ENCODE measurements around the gene LRRC71.
A peak's percentile ranks its signal among the peaks of the same experiment; 100 is the strongest.
"Not testable (repeated sequence)": the region's sequence is repeated elsewhere in the genome, so short reads cannot be mapped to it uniquely, and the experiment has no call there.

The LRRC71 gene

GRCh38 chr1:156905651-156906050 lies 14.8 kb upstream of the LRRC71 start:
- DNase-seq = no peak

- no peak for DNase-seq
Observed at GRCh38 chr1:156906206-156906906, 14.1 kb upstream of the LRRC71 start.

DNA sequence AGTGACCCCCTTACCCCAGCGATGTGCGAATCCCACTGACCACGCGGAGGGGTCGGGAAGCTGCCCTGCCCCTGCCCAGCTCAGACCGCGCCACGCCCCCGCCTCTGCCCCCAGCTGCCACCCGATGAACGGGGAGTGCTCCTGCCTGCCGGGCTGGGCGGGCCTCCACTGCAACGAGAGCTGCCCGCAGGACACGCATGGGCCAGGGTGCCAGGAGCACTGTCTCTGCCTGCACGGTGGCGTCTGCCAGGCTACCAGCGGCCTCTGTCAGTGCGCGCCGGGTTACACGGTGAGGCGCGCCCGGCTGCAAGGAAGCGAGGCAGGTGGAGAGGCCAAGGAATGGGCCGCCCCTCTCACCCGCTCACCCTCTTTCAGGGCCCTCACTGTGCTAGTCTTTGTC lies 11.9 kb upstream of the LRRC71 start:
- no peak for DNase-seq

GRCh38 chr1:156908955-156909354 lies 11.5 kb upstream of the LRRC71 start:
- no peak for DNase-seq

DNA sequence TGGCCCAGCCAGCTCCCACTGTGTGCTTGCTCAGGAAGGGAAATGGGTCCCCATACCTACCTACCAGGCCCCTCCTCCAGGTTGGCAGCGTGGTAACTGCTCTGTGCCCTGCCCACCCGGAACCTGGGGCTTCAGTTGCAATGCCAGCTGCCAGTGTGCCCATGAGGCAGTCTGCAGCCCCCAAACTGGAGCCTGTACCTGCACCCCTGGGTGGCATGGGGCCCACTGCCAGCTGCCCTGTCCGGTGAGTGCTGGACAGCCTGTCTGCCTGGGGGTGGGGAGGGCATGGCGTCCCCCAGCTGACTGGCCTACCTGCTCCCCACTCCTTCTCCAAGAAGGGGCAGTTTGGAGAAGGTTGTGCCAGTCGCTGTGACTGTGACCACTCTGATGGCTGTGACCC lies 10.8 kb upstream of the LRRC71 start:
- no peak for DNase-seq

DNA sequence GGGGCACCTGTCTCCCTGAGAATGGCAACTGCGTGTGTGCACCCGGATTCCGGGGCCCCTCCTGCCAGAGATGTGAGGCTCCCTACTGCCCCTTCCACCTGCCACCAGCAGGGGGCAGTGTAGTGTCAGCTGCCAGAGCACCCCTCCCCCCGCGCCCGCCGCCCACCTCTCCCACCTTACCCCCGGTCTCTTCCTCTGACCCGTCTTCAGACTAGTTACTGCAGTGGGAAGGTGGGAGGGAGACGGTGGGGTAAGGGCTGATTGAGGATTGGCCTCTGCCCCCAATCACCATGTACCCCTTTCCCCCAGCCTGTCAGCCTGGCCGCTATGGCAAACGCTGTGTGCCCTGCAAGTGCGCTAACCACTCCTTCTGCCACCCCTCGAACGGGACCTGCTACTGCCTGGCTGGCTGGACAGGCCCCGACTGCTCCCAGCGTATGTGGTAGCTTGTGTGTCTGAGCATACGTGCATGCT lies 10.1 kb upstream of the LRRC71 start:
- DNase-seq = peak; percentile 52 to 55

DNA sequence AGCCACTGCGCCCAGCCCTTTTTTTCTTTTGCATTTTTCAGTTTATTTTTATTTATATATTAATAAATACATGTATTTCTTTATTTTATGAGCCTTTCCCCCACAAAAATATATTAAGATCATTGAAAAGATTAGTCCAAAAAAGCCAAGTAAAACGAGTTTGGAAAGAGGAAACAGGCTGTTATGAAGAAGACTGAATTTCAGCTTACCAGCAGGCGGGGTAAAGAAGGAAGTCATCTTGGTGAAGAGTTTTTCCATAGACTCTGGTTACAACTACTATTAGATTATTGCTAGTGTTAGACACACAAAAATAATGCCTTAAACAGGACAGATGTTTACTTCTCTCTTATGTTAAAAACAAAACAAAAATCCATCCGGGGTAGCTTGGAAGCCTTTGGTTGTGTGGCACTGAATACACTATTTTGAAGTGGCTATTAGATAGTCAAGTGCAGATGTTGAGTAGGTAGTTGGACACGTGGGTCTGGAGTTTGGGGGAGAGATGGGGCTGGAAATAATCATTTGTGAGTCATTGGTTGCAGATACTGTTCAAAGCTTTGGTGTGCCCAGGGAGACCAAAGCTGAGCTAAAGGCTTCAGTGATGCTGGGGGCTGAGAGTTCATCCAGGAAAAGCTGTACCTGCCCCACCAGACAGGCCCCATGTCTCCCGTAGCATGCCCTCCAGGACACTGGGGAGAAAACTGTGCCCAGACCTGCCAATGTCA lies 8.7 kb upstream of the LRRC71 start:
- no peak for DNase-seq

- no peak for DNase-seq
Observed at GRCh38 chr1:156912310-156912709, 8.1 kb upstream of the LRRC71 start.

GRCh38 chr1:156912861-156913808 lies 7.3 kb upstream of the LRRC71 start:
- no peak for DNase-seq

- DNase-seq = no peak
Observed at GRCh38 chr1:156913809-156914387, 6.5 kb upstream of the LRRC71 start.

DNA sequence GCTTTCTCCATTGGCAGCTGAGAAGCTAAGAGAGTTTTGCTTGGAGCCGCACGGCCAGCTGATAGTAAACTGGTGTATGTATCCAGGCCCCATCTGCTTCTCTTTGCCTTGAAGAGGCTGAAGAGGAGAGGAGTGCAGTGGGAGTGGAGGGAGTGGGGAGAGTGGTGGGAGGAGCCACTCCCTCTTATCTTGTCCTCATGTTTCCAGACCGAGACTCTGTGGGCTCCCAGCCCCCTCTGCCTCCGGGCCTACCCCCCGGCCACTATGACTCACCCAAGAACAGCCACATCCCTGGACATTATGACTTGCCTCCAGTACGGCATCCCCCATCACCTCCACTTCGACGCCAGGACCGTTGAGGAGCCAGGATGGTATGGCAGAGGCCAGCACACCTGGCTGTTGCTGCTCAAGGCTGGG lies 6.0 kb upstream of the LRRC71 start:
- DNase-seq = no peak

DNA sequence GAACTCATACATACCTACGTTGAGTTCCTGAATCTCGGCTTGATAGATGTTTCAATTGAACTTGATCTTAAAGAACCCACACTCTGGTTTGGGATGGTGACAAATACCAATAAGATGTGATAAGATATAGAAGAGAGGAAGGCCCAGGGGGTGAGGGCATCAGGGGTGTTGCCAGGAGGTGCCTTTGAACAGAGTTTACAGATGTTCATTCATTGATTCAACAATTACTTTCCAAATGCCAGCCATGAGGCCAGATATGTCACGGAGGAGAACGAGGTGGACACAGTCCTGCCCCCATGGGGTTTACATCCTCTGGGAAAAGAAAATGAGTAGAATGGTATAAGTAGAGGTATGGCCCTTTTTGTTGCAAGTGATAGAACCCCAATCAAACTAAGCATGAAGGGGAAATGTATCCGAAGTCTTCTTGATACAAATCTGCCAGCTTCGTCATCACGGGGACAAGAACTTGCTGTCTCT lies 659 bp downstream of the LRRC71 start:
- no peak for DNase-seq

DNA sequence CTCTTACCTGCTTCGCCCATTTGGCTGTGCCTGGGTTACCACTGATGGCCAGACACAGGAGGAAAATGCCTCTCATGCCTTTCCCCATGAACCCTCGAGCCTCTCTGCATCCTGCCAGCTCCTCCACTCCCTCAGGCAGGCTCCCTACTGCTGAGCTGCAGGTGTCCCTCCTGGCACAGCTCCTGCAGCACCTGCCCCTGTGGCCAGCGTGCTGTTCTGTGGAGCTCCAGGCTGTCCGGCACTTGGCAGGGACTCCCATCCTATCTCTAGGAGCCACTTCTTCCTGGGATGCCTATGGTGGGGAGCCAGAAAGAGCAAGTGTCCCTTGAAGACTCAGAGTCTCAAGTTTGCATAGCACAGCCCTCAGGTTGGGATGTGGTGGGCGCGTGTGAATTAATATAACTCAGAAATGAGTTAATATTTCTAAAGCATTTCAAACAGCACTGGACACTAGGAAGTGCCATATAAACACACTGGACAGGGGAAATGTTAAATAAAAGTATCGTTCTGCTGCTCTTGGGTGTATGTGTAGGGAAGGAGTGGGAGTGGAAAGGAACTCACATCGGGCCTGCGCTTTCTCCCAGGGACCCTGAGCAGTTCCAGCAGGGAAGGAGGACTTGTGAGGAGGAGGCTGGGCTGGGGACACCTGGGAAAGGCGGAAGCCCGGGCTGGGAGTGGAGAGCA lies 2.7 kb downstream of the LRRC71 start:
- no peak for DNase-seq

GRCh38 chr1:156923670-156924477 lies 3.4 kb downstream of the LRRC71 start:
- no peak for DNase-seq

- DNase-seq = no peak
Observed at GRCh38 chr1:156924478-156925153, 4.2 kb downstream of the LRRC71 start.

- no peak for DNase-seq
Observed at GRCh38 chr1:156925154-156926010, 5.0 kb downstream of the LRRC71 start.

GRCh38 chr1:156926175-156926574 lies 5.7 kb downstream of the LRRC71 start:
- DNase-seq = no peak

DNA sequence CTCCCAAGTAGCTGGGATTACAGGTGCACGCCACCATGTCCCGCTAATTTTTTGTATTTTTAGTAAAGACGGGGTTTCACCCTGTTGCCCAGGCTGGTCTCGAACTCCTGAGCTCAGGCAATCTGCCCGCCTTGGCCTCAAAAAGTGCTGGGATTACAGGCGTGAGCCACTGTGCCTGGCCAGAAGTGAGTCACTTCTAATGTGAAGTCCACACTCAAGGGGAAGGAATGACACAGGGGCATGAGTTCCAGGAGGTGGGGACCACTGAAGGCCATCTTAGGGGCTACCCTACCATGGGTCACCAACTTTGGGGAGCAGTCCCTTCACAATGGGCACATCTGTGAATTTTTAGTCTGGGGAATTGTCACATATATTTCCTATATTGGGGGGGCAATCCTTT lies 6.3 kb downstream of the LRRC71 start:
- DNase-seq = not testable (repeated sequence)

- peak; percentile 60 to 70 for DNase-seq
Observed at GRCh38 chr1:156927215-156928042, 7.0 kb downstream of the LRRC71 start.

All from activated CD4-positive, alpha-beta T cell treated with anti-CD3 and anti-CD28 coated beads for 4 hours (primary cell).